ENCODE results near the gene DNMT3B.
"Not testable (repeated sequence)": the region's sequence is repeated elsewhere in the genome, so short reads cannot be mapped to it uniquely, and the experiment has no call there.

Gene DNMT3B

DNA sequence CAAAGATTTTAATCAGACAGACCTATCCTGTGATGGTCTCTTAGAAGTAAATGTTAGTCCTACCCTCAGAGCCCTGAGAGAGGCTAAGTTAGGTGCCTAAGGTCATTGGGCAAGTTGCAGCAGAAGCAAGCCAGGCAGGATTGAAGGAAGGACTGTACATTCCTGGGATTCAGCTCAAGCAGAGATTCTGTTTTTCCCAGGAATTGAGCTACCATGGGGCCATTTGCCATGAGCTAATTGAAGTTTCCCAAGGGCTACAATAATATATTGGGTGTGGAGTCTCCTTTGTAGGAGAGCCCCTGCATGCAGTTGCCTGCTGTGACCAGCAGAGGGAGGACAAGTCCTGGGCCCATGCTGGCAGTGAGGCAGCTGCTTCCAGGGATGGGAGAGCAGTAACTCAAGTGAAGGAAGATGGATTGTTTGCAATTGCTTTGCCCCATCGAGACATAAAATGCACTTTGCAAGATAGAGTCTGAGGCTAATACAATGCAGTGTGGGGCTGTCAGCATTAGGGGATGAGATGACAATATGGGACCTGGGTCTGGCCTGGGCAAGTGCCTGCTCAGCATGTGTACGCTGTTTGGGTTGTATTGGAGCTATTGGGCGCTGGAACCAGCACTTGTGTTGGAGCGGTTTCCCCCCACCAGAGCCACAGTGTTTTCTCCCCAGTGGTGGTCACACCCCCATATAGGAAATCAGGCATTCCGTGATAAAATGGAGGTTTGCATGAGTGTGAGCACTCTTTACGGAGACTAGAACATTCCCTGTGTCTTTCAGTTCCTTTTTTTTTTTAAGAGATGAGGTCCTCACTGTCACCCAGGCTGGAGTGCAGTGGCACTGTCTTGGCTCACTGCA is 27.9 kb downstream of the DNMT3B start:
- DNase-seq (ENCODE audit: low read depth in 2 of 2, low spot score in 1 of 2): peak; percentile 50 to 54

- no peak for DNase-seq (ENCODE audit: low read depth in 2 of 2, low spot score in 1 of 2)
These were observed 28.5 kb downstream of the DNMT3B start for GRCh38 chr20:32790751-32791057.

GRCh38 chr20:32792316-32792715 is 30.1 kb downstream of the DNMT3B start:
- DNase-seq (ENCODE audit: low read depth in 2 of 2, low spot score in 1 of 2): no peak

- no peak for DNase-seq (ENCODE audit: low read depth in 2 of 2, low spot score in 1 of 2)
These were observed 30.7 kb downstream of the DNMT3B start for GRCh38 chr20:32792731-32793458.

GRCh38 chr20:32796383-32796948 is 34.3 kb downstream of the DNMT3B start:
- DNase-seq (ENCODE audit: low read depth in 2 of 2, low spot score in 1 of 2): no peak

DNA sequence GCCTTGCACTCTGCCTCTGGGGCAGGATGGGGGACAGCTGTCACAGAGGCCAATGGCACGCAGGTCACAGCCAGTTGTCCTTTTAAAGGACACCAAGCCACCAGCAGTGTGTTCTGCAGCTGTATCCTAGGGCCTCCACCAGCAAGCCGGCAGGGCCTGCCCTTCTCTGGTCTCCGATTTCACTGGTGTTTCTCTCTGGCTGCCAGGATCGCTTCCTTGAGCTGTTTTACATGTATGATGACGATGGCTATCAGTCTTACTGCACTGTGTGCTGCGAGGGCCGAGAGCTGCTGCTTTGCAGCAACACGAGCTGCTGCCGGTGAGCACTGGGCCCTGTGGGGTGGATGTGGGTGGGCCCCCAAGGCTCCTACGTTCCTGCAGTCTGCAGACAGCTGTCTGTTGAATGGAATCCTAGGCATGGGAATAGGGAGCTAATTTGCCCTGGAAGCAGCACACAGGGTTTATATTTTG is 34.8 kb downstream of the DNMT3B start:
- DNase-seq (ENCODE audit: low read depth in 2 of 2, low spot score in 1 of 2): no peak

DNA sequence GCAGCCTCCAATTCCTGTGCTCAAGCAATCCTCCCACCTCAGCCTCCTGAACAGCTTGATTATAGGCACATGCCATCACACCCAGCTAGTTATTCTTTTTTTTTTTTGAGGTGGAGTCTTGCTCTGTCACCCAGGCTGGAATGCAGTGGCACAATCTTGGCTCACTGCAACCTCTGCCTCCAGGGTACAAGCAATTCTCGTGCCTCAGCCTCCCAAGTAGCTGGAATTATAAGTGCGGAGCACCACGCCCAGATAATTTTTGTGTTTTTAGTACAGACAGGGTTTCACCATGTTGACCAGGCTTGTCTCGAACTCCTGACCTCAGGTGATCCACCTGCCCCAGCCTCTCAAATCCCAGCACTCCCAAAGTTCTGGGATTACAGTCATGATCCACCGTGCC is 35.4 kb downstream of the DNMT3B start:
- not testable (repeated sequence) for DNase-seq (ENCODE audit: low read depth in 2 of 2, low spot score in 1 of 2)

GRCh38 chr20:32798046-32798981 is 36.1 kb downstream of the DNMT3B start:
- DNase-seq (ENCODE audit: low read depth in 2 of 2, low spot score in 1 of 2): no peak

DNA sequence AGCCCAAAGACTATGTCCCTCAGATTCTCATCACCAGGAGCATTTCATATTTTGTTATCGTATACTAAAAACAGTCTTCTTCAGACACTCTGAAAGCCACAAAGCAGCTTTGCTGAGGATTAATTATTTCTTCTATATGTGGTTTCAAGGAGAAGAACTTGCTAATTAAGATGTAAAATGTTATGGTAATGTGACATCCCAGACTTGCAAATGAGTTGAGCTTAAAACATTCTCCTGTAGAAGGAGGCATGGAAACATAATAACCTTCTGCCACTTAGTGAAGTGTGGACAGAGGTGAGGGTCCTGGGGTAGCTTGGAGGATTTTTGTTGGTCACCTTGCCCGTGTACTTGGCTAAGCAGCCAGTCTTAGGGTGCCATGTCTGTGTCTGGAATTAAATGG is 40.9 kb downstream of the DNMT3B start:
- DNase-seq (ENCODE audit: low read depth in 2 of 2, low spot score in 1 of 2): no peak

GRCh38 chr20:32804022-32804715 is 42.0 kb downstream of the DNMT3B start:
- DNase-seq (ENCODE audit: low read depth in 2 of 2, low spot score in 1 of 2): no peak

DNA sequence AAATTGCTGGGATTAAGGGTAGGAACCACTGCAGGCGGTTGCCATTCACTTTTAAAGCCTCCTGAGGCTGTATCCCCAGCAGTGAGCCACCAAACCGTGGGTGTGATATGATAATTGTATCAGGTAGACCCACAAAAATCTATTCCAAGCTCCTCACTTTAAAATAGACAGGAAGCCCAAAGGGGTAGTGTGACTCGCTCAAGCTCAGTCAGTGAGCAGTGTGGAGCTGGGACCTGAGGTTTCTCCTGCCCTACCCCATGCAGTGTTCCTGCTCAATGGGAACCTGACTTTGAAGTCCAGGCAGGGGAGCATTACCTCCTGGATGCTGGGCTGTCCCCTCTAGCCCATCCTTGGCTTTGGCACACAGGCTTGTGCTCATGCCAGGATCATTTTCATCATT is 42.6 kb downstream of the DNMT3B start:
- no peak for DNase-seq (ENCODE audit: low read depth in 2 of 2, low spot score in 1 of 2)

DNA sequence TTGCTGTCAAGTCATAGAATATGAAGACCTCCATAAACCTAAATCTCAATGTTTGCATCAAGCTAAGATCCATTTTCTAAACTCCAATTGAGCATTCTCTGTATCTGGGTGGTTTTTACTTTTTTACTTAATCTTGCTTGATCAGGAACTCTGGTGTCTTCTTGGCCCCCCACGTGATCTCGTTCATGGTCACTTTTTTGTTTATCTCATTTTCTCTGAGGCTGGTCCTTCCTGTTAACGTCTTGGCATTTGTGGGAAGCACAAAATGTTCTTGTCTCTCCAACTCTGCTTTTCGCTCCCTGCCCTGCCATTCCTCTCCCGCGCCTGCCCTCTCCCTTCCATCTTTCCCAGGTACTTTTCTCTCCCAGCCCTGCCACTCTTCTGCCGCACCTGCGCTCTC is 43.5 kb downstream of the DNMT3B start:
- no peak for DNase-seq (ENCODE audit: low read depth in 2 of 2, low spot score in 1 of 2)

DNA sequence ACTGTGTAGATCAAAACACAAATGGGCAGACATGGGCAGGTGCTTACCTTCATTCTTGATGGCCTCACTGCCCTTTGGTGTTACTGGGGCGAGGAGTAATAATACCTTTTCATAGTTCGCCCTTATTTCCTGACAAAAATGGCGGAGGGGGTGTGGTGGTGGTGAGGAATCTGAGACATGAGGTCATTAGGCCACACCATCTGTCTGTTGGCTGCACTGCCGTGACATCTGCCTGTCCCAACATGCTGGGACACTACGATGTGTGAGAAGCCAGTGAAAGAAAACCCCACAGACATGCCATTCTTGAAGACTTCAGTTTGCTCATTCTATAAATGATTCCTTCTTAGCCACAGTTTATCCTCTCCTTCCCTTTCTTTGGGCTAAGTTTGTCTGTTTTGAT is 44.2 kb downstream of the DNMT3B start:
- DNase-seq (ENCODE audit: low read depth in 2 of 2, low spot score in 1 of 2): no peak

GRCh38 chr20:32807706-32808105 is 45.5 kb downstream of the DNMT3B start:
- no peak for DNase-seq (ENCODE audit: low read depth in 2 of 2, low spot score in 1 of 2)

- no peak for DNase-seq (ENCODE audit: low read depth in 2 of 2, low spot score in 1 of 2)
These were observed 46.3 kb downstream of the DNMT3B start for GRCh38 chr20:32808438-32808837.

DNA sequence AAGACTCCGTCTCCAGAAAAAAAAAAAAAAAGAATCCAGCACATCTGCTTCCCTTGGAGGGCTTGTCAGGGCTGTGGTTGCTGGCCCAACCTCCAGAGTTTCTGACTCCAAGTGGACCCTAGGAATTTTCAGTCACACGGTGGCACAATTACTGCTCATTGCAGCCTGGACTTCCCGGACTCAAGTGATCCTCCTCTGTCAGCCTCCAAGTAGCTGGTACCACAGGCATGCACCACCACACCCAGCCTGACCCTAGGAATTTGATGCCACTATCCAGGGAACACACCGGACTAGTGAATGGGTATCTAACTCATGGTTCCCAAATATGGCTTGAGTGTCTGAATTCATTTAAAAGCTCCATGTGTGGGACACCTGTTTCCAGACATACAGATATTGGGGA is 47.7 kb downstream of the DNMT3B start:
- DNase-seq (ENCODE audit: low read depth in 2 of 2, low spot score in 1 of 2): no peak

- no peak for DNase-seq (ENCODE audit: low read depth in 2 of 2, low spot score in 1 of 2)
These were observed 48.8 kb downstream of the DNMT3B start for GRCh38 chr20:32810941-32811340.

GRCh38 chr20:32811886-32812285 is 49.7 kb downstream of the DNMT3B start:
- DNase-seq (ENCODE audit: low read depth in 2 of 2, low spot score in 1 of 2): no peak

DNA sequence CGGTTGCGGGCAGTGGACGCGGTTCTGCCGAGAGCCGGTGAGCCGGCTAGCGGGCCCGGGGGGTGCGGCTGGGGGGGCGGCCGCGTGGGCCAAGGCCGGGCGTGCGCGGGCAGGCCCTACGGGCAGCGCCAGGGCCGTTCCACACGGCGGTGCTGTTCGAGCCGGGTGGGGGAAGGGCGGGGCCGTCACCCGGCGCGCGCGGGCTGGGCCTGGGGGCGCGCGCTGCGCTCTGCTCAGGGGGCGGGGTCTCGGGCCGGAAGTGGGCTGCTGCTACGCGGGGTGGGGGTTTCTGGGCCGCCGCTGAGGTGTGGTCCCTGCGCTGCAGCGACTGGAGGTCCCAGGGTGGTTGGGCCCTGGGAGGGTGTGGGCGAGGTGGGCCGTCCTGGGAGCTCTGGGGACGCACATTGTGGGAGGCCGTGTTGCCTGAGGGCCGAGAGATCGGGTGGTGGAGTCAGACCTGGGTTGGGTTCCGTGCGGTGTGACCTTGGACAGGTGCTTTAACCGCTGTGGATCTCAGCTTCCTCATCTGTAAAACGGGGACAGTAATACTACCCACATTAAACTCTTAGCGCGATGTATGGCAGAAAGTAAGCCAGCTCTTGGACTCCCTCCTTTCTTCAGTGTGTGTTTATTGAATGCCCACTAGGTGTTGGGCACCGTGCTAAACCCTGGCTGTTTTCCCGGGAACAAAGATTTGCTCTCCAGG is 58.0 kb downstream of the DNMT3B start:
- peak; percentile 53 to 61 for DNase-seq (ENCODE audit: low read depth in 2 of 2, low spot score in 1 of 2)
